GM23338 (cell line): ENCODE measurements around the gene DKK1. TPM values are rescaled to one million over a fixed set of nuclear protein-coding genes. Genes with fewer than 3 reads are reported as not detected.
A peak's percentile ranks its signal among the peaks of the same experiment; 100 is the strongest.

Experiments used
- ATAC-seq: fragments of 200-7000 bp; cut with Tn5 transposase; 3 replicates; pipeline ENCODE4 v1.9.1; 2020
- DNase-seq: peaks from one replicate; pipeline ENCODE4 v3.0.0-alpha.2; 2015; ENCODE audit warnings: low spot score
- H2AFZ ChIP-seq: fragments of 200-600 bp; sonication (generic); 2 replicates; pipeline ENCODE4 v1.8.0; 2016; ENCODE audit warnings: antibody characterized with exemption, mild to moderate bottlenecking, moderate library complexity
- H3F3A ChIP-seq: fragments of 200-600 bp; sonication (generic); replicated peaks from 2 replicates; pipeline ENCODE4 v1.8.0; 2017; ENCODE audit warnings: antibody characterized with exemption, mixed run types, low read depth
- H3K27ac ChIP-seq: fragments of 200-600 bp; sonication (generic); 2 replicates; pipeline ENCODE4 v1.6.1; 2016; ENCODE audit warnings: low read depth
- H3K27me3 ChIP-seq: fragments of 200-600 bp; sonication (generic); 2 replicates; pipeline ENCODE4 v1.8.0; 2016; ENCODE audit warnings: mild to moderate bottlenecking, mixed run types, moderate library complexity; ENCODE audit not compliant: insufficient read depth
- H3K36me3 ChIP-seq: fragments of 200-600 bp; sonication (generic); 2 replicates; pipeline ENCODE4 v1.8.0; 2016; ENCODE audit warnings: mild to moderate bottlenecking; ENCODE audit not compliant: insufficient read depth
- H3K4me1 ChIP-seq: fragments of 200-600 bp; sonication (generic); 2 replicates; pipeline ENCODE4 v1.8.0; 2016; ENCODE audit warnings: mild to moderate bottlenecking, moderate library complexity; ENCODE audit not compliant: insufficient read depth
- H3K4me2 ChIP-seq: fragments of 200-600 bp; sonication (generic); 2 replicates; pipeline ENCODE4 v1.7.1; 2017; ENCODE audit warnings: mixed run types
- H3K4me3 ChIP-seq: fragments of 200-600 bp; sonication (generic); 2 replicates; pipeline ENCODE4 v1.6.1; 2016; ENCODE audit warnings: mixed run types
- H3K79me2 ChIP-seq: fragments of 200-600 bp; sonication (generic); replicated peaks from 2 replicates; pipeline ENCODE4 v1.8.0; 2017; ENCODE audit warnings: mild to moderate bottlenecking; ENCODE audit not compliant: insufficient read depth
- H3K9me2 ChIP-seq: fragments of 200-600 bp; sonication (generic); 2 replicates; pipeline ENCODE4 v1.8.0; 2017; ENCODE audit not compliant: insufficient read depth
- H4K20me1 ChIP-seq: fragments of 200-600 bp; sonication (generic); replicated peaks from 2 replicates; pipeline ENCODE4 v1.8.0; 2017; ENCODE audit warnings: mild to moderate bottlenecking; ENCODE audit not compliant: insufficient read depth
- H3K27ac Mint-ChIP-seq: 2 replicates; pipeline ENCODE4 v1.8.0; 2020; ENCODE audit warnings: inconsistent platforms, mild to moderate bottlenecking, moderate library complexity, mixed read lengths
- H3K27me3 Mint-ChIP-seq: 3 replicates; pipeline ENCODE4 v1.8.0; 2022; ENCODE audit warnings: low read depth, mild to moderate bottlenecking, moderate library complexity, mixed read lengths, inconsistent platforms; ENCODE audit not compliant: insufficient read depth, poor library complexity
- H3K36me3 Mint-ChIP-seq: 3 replicates; pipeline ENCODE4 v1.8.0; 2021; ENCODE audit warnings: low read depth, mild to moderate bottlenecking, inconsistent platforms, moderate library complexity, mixed read lengths
- H3K4me1 Mint-ChIP-seq: 3 replicates; pipeline ENCODE4 v1.8.0; 2020; ENCODE audit warnings: mild to moderate bottlenecking, inconsistent platforms, mixed read lengths
- H3K4me3 Mint-ChIP-seq: 3 replicates; pipeline ENCODE4 v1.8.0; 2021; ENCODE audit warnings: moderate library complexity, mild to moderate bottlenecking, inconsistent platforms, mixed read lengths
- H3K9me3 Mint-ChIP-seq: 3 replicates; pipeline ENCODE4 v1.8.0; 2020; ENCODE audit warnings: moderate library complexity, mild to moderate bottlenecking, inconsistent platforms, mixed read lengths
- CREB1 ChIP-seq: fragments of 250-450 bp; sonication (Bioruptor Pico); IDR thresholded peaks from 2 replicates; pipeline ENCODE4 v1.5.0; 2020; ENCODE audit warnings: low read depth, mild to moderate bottlenecking, moderate library complexity
- CTCF ChIP-seq, 2 experiments: fragments of 200-600 bp in 1 of 2; sonication (generic) in 1 of 2; conservative IDR thresholded peaks; 2 replicates each; pipeline versions ENCODE4 v1.5.1 to v1.6.1; 2016 to 2017; ENCODE audit warnings: antibody characterized with exemption in 2 of 2, low read depth in 2 of 2, mild to moderate bottlenecking in 2 of 2, moderate library complexity in 1 of 2
- ETS1 ChIP-seq: IDR thresholded peaks from 2 replicates; pipeline ENCODE4 v1.6.1; 2016; ENCODE audit warnings: antibody characterized with exemption
- EZH2 ChIP-seq: fragments of 200-600 bp; sonication (generic); IDR thresholded peaks from one replicate; pipeline ENCODE4 v1.8.0; 2017; ENCODE audit warnings: antibody characterized with exemption, mild to moderate bottlenecking, low read depth; ENCODE audit not compliant: unreplicated experiment
- EZH2phosphoT487 ChIP-seq: fragments of 200-600 bp; sonication (generic); IDR thresholded peaks from one replicate; pipeline ENCODE4 v1.8.1; 2018; ENCODE audit warnings: antibody characterized with exemption; ENCODE audit not compliant: unreplicated experiment
- JUNB ChIP-seq: IDR thresholded peaks from one replicate; pipeline ENCODE4 v1.6.1; 2016; ENCODE audit warnings: antibody characterized with exemption; ENCODE audit not compliant: unreplicated experiment
- NANOG ChIP-seq: IDR thresholded peaks from 2 replicates; pipeline ENCODE4 v1.6.1; 2016; ENCODE audit warnings: antibody characterized with exemption, borderline replicate concordance
- POLR2AphosphoS5 ChIP-seq: IDR thresholded peaks from 2 replicates; pipeline ENCODE4 v1.6.1; 2016; ENCODE audit warnings: antibody characterized with exemption, low read depth
- STAT1 ChIP-seq: IDR thresholded peaks from one replicate; pipeline ENCODE4 v1.6.1; 2016; ENCODE audit warnings: antibody characterized with exemption; ENCODE audit not compliant: unreplicated experiment
- ZNF114 ChIP-seq: fragments of 250-450 bp; sonication (Bioruptor Pico); IDR thresholded peaks from 2 replicates; pipeline ENCODE4 v1.5.0; 2020; ENCODE audit warnings: mild to moderate bottlenecking, moderate library complexity
- ZNF462 ChIP-seq: fragments of 250-450 bp; sonication (Bioruptor Pico); IDR thresholded peaks from 2 replicates; pipeline ENCODE4 v1.5.0; 2020; ENCODE audit warnings: mild to moderate bottlenecking, moderate library complexity
- polyA plus RNA-seq: library from polyadenylated mRNA; unstranded; fragments of >200 nt; fragmentation: Nextera tagmentation; extraction: Ambion mirVana; gene quantifications from 2 replicates; pipeline ENCODE4 v1.2.1, GENCODE V29; 2016
- total RNA-seq: library from RNA; depleted of rRNA; stranded (reverse); fragments of >200 nt; shearing (Covaris generic); gene quantifications from 2 replicates; pipeline ENCODE4 v1.2.3, GENCODE V29; 2014

The DKK1 gene
- total and polyA plus RNA-seq, 2 experiments from 2014 or later: 0.45 TPM; not detected in 1

- H4K20me1 ChIP-seq: peaks cover 8% of the 10 kb centered on the region; the same call in 1 of the 2 replicates
- peak overlapping the region; percentile 72 for H3K4me3 Mint-ChIP-seq
- peak overlapping the region; percentile 65 for H3K4me3 ChIP-seq
- H3K36me3 Mint-ChIP-seq: no peaks in the 10 kb centered on the region
- no peak overlapping the region; the same call in 1 of the 2 replicates for H2AFZ ChIP-seq
- H3K27me3 Mint-ChIP-seq: peaks cover 61% of the 10 kb centered on the region
- H3K36me3 ChIP-seq: no peaks in the 10 kb centered on the region
- H3K4me2 ChIP-seq: peak overlapping the region; percentile 89
- H3K27me3 ChIP-seq: peaks cover 81% of the 10 kb centered on the region
- H3K79me2 ChIP-seq: no peaks in the 10 kb centered on the region
- H3K4me1 ChIP-seq: peaks cover 8% of the 10 kb centered on the region; the same call in 1 of the 2 replicates
- no peak overlapping the region for H3K27ac ChIP-seq
- ATAC-seq (peak; percentile 15), DNase-seq (peak; percentile 17)
- H3K4me1 Mint-ChIP-seq: peaks cover 13% of the 10 kb centered on the region
- no peaks in the 10 kb centered on the region for H3K9me3 Mint-ChIP-seq
- H3F3A ChIP-seq: no peaks in the 10 kb centered on the region
- TF ChIP-seq ZNF114 (CRISPR knock-in tag) (no peak), CTCF (conservative IDR thresholded peaks at IDR 0.05; ENCODE audit: low read depth in 2 of 2) (no peak), STAT1 (no peak), EZH2 (no peak), EZH2phosphoT487 (no peak), NANOG (no peak), ETS1 (no peak), CREB1 (CRISPR knock-in tag) (no peak), POLR2AphosphoS5 (no peak), JUNB (no peak), ZNF462 (no peak)
- H3K9me2 ChIP-seq: no peaks in the 10 kb centered on the region
- no peak overlapping the region for H3K27ac Mint-ChIP-seq
Observed at GRCh38 chr10:52314822-52315552, 906 bp downstream of the DKK1 start.
